Bladder microvascular endothelial cell (primary cell): ENCODE results near the gene AP1M1. TPM values are rescaled to one million over a fixed set of nuclear protein-coding genes. Genes with fewer than 3 reads are reported as not detected.

Source experiments
- total RNA-seq: library from RNA; depleted of rRNA; stranded (reverse); fragments of >200 nt; gene quantifications from 2 replicates; pipeline ENCODE4 v1.2.3, GENCODE V29; 2014

The AP1M1 gene
- total RNA-seq = 47.8 and 100 TPM in 2 replicates

GRCh38 chr19:16197622-16198369 is at the start of gene AP1M1:
AP1M1 (plus strand) TSS chr19:16197911; CDS start chr19:16198027, 116 bp downstream.

GRCh38 chr19:16185123-16185767 is 12.5 kb upstream of the AP1M1 start, which contains the start of gene FAM32A:
FAM32A (plus strand) TSS chr19:16185410; CDS start chr19:16185443, 33 bp downstream.

Other genes with a start within 250 kb of the AP1M1 start
- not detected in 2 replicates for gene OR10H4, start 248.9 kb upstream of the AP1M1 start, total RNA-seq
- gene TPM4, start 121.4 kb upstream of the AP1M1 start, total RNA-seq = 402 and 772 TPM in 2 replicates
- gene RAB8A, start 86.0 kb upstream of the AP1M1 start, total RNA-seq = 92.8 and 136 TPM in 2 replicates
- gene HSH2D, start 54.2 kb upstream of the AP1M1 start, total RNA-seq = not detected in 2 replicates
- not detected in 2 replicates for gene CIB3, start 24.4 kb upstream of the AP1M1 start, total RNA-seq
- gene FAM32A, start 12.5 kb upstream of the AP1M1 start, total RNA-seq = 104 and 138 TPM in 2 replicates
- gene KLF2, start 126.9 kb downstream of the AP1M1 start, total RNA-seq = 3.1 and 3.2 TPM in 2 replicates